GM23338 (cell line): ENCODE results near the gene HMGXB3. TPM values are rescaled to one million over a fixed set of nuclear protein-coding genes. Genes with fewer than 3 reads are reported as not detected.

Experiments
- CREB1 ChIP-seq: fragments of 250-450 bp; sonication (Bioruptor Pico); IDR thresholded peaks from 2 replicates; pipeline ENCODE4 v1.5.0; 2020; ENCODE audit warnings: low read depth, mild to moderate bottlenecking, moderate library complexity
- JUNB ChIP-seq: IDR thresholded peaks from one replicate; pipeline ENCODE4 v1.6.1; 2016; ENCODE audit warnings: antibody characterized with exemption; ENCODE audit not compliant: unreplicated experiment
- POLR2AphosphoS5 ChIP-seq: IDR thresholded peaks from 2 replicates; pipeline ENCODE4 v1.6.1; 2016; ENCODE audit warnings: antibody characterized with exemption, low read depth
- STAT1 ChIP-seq: IDR thresholded peaks from one replicate; pipeline ENCODE4 v1.6.1; 2016; ENCODE audit warnings: antibody characterized with exemption; ENCODE audit not compliant: unreplicated experiment
- polyA plus RNA-seq: library from polyadenylated mRNA; unstranded; fragments of >200 nt; fragmentation: Nextera tagmentation; extraction: Ambion mirVana; gene quantifications from 2 replicates; pipeline ENCODE4 v1.2.1, GENCODE V29; 2016
- total RNA-seq: library from RNA; depleted of rRNA; stranded (reverse); fragments of >200 nt; shearing (Covaris generic); gene quantifications from 2 replicates; pipeline ENCODE4 v1.2.3, GENCODE V29; 2014
- TF ChIP-seq, protein P1 (sequence below): fragments of 250-450 bp; sonication (Bioruptor Pico); IDR thresholded peaks from 2 replicates; pipeline ENCODE4 v1.5.0; 2020; ENCODE audit warnings: mild to moderate bottlenecking, moderate library complexity
- TF ChIP-seq, protein P2 (sequence below), 2 experiments: fragments of 200-600 bp in 1 of 2; sonication (generic) in 1 of 2; conservative IDR thresholded peaks; 2 replicates each; pipeline versions ENCODE4 v1.5.1 to v1.6.1; 2016 to 2017; ENCODE audit warnings: antibody characterized with exemption in 2 of 2, low read depth in 2 of 2, mild to moderate bottlenecking in 2 of 2, moderate library complexity in 1 of 2
- TF ChIP-seq, protein P3 (sequence below): IDR thresholded peaks from one replicate; pipeline ENCODE4 v1.6.1; 2018; ENCODE audit warnings: antibody characterized with exemption; ENCODE audit not compliant: unreplicated experiment
- TF ChIP-seq, protein P4 (sequence below): IDR thresholded peaks from 2 replicates; pipeline ENCODE4 v1.6.1; 2016; ENCODE audit warnings: antibody characterized with exemption

HMGXB3 gene
- total and polyA plus RNA-seq, 2 experiments from 2014 or later = 9.4 to 37.9 TPM

DNA sequence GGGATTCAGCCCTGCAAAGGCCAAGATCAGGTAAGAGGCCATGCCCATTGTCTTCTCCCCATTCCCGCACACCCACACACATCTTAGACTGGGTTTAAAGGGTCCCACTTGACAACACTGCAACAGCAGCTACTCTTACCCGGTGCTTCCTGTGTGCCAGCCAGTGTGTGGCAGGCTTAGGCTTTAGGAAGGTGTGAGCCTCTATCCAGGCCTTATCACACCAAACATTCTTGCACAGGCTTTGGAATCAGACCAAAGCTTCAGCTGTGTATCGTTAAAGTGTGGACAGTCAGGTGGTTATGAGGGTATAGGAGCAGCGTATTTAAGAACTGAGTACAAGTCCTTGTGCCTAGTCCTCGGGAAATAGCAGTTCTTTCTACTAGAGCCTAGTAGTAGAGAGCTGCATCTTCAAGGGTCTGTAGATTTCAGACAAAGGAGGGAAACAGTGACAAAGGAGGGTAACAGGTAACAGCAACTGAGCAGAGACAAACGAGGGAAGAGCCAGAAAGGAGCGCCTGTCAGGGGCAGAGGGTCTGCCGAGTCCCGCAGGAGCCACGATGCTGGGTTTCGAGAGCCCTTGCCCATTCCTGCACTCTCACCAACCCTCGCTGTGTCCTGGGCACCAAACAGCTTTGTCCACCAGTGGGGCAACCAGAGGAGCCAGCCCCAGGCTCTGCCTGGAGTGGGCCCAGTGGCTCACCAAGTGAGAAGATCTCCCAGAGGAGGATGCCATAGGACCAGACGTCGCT is 55.0 kb downstream of the HMGXB3 start (continued):
- TF ChIP-seq, protein P1, sequence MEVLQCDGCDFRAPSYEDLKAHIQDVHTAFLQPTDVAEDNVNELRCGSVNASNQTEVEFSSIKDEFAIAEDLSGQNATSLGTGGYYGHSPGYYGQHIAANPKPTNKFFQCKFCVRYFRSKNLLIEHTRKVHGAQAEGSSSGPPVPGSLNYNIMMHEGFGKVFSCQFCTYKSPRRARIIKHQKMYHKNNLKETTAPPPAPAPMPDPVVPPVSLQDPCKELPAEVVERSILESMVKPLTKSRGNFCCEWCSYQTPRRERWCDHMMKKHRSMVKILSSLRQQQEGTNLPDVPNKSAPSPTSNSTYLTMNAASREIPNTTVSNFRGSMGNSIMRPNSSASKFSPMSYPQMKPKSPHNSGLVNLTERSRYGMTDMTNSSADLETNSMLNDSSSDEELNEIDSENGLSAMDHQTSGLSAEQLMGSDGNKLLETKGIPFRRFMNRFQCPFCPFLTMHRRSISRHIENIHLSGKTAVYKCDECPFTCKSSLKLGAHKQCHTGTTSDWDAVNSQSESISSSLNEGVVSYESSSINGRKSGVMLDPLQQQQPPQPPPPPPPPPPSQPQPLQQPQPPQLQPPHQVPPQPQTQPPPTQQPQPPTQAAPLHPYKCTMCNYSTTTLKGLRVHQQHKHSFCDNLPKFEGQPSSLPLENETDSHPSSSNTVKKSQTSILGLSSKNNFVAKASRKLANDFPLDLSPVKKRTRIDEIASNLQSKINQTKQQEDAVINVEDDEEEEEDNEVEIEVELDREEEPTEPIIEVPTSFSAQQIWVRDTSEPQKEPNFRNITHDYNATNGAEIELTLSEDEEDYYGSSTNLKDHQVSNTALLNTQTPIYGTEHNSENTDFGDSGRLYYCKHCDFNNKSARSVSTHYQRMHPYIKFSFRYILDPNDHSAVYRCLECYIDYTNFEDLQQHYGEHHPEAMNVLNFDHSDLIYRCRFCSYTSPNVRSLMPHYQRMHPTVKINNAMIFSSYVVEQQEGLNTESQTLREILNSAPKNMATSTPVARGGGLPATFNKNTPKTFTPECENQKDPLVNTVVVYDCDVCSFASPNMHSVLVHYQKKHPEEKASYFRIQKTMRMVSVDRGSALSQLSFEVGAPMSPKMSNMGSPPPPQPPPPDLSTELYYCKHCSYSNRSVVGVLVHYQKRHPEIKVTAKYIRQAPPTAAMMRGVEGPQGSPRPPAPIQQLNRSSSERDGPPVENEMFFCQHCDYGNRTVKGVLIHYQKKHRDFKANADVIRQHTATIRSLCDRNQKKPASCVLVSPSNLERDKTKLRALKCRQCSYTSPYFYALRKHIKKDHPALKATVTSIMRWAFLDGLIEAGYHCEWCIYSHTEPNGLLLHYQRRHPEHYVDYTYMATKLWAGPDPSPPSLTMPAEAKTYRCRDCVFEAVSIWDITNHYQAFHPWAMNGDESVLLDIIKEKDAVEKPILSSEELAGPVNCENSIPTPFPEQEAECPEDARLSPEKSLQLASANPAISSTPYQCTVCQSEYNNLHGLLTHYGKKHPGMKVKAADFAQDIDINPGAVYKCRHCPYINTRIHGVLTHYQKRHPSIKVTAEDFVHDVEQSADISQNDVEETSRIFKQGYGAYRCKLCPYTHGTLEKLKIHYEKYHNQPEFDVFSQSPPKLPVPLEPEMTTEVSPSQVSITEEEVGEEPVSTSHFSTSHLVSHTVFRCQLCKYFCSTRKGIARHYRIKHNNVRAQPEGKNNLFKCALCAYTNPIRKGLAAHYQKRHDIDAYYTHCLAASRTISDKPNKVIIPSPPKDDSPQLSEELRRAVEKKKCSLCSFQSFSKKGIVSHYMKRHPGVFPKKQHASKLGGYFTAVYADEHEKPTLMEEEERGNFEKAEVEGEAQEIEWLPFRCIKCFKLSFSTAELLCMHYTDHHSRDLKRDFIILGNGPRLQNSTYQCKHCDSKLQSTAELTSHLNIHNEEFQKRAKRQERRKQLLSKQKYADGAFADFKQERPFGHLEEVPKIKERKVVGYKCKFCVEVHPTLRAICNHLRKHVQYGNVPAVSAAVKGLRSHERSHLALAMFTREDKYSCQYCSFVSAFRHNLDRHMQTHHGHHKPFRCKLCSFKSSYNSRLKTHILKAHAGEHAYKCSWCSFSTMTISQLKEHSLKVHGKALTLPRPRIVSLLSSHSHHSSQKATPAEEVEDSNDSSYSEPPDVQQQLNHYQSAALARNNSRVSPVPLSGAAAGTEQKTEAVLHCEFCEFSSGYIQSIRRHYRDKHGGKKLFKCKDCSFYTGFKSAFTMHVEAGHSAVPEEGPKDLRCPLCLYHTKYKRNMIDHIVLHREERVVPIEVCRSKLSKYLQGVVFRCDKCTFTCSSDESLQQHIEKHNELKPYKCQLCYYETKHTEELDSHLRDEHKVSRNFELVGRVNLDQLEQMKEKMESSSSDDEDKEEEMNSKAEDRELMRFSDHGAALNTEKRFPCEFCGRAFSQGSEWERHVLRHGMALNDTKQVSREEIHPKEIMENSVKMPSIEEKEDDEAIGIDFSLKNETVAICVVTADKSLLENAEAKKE (CRISPR knock-in tag) = no peak
- TF ChIP-seq CREB1 (CRISPR knock-in tag) (no peak), POLR2AphosphoS5 (no peak), JUNB (no peak), STAT1 (no peak)
- TF ChIP-seq, protein P2, sequence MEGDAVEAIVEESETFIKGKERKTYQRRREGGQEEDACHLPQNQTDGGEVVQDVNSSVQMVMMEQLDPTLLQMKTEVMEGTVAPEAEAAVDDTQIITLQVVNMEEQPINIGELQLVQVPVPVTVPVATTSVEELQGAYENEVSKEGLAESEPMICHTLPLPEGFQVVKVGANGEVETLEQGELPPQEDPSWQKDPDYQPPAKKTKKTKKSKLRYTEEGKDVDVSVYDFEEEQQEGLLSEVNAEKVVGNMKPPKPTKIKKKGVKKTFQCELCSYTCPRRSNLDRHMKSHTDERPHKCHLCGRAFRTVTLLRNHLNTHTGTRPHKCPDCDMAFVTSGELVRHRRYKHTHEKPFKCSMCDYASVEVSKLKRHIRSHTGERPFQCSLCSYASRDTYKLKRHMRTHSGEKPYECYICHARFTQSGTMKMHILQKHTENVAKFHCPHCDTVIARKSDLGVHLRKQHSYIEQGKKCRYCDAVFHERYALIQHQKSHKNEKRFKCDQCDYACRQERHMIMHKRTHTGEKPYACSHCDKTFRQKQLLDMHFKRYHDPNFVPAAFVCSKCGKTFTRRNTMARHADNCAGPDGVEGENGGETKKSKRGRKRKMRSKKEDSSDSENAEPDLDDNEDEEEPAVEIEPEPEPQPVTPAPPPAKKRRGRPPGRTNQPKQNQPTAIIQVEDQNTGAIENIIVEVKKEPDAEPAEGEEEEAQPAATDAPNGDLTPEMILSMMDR (conservative IDR thresholded peaks at IDR 0.05; ENCODE audit: low read depth in 2 of 2) = no peak
- TF ChIP-seq, protein P3, sequence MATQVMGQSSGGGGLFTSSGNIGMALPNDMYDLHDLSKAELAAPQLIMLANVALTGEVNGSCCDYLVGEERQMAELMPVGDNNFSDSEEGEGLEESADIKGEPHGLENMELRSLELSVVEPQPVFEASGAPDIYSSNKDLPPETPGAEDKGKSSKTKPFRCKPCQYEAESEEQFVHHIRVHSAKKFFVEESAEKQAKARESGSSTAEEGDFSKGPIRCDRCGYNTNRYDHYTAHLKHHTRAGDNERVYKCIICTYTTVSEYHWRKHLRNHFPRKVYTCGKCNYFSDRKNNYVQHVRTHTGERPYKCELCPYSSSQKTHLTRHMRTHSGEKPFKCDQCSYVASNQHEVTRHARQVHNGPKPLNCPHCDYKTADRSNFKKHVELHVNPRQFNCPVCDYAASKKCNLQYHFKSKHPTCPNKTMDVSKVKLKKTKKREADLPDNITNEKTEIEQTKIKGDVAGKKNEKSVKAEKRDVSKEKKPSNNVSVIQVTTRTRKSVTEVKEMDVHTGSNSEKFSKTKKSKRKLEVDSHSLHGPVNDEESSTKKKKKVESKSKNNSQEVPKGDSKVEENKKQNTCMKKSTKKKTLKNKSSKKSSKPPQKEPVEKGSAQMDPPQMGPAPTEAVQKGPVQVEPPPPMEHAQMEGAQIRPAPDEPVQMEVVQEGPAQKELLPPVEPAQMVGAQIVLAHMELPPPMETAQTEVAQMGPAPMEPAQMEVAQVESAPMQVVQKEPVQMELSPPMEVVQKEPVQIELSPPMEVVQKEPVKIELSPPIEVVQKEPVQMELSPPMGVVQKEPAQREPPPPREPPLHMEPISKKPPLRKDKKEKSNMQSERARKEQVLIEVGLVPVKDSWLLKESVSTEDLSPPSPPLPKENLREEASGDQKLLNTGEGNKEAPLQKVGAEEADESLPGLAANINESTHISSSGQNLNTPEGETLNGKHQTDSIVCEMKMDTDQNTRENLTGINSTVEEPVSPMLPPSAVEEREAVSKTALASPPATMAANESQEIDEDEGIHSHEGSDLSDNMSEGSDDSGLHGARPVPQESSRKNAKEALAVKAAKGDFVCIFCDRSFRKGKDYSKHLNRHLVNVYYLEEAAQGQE = no peak
- TF ChIP-seq, protein P4, sequence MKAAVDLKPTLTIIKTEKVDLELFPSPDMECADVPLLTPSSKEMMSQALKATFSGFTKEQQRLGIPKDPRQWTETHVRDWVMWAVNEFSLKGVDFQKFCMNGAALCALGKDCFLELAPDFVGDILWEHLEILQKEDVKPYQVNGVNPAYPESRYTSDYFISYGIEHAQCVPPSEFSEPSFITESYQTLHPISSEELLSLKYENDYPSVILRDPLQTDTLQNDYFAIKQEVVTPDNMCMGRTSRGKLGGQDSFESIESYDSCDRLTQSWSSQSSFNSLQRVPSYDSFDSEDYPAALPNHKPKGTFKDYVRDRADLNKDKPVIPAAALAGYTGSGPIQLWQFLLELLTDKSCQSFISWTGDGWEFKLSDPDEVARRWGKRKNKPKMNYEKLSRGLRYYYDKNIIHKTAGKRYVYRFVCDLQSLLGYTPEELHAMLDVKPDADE = no peak
